CD14-positive monocyte (primary cell): Measurements from ENCODE around the gene TREML4. TPM values are rescaled to one million over a fixed set of nuclear protein-coding genes. Genes with fewer than 3 reads are reported as not detected.

Source experiments
- DNase-seq, 3 donors: peaks; one replicate each; pipeline ENCODE4 v3.0.0-alpha.2; 2011 to 2022
- H2AFZ ChIP-seq: 2 replicates; pipeline ENCODE4 v1.6.0; 2012; ENCODE audit warnings: mild to moderate bottlenecking, low read depth, low read length, inconsistent platforms; ENCODE audit not compliant: insufficient read depth, poor library complexity, severe bottlenecking
- H3K27ac ChIP-seq, 2 donors: 1 replicate in 1 of 2; 2 replicates in 1 of 2; pipeline ENCODE4 v1.5.1; 2012 to 2013; ENCODE audit warnings: low read length in 2 of 2, control low read depth in 1 of 2, inconsistent platforms in 1 of 2, low read depth in 1 of 2, mild to moderate bottlenecking in 1 of 2
- H3K27me3 ChIP-seq, 2 donors: one replicate each; pipeline versions ENCODE4 v1.6.0 to v1.6.1; 2011 to 2013; ENCODE audit warnings: low read length in 2 of 2; ENCODE audit not compliant: control insufficient read depth in 2 of 2, insufficient read depth in 2 of 2
- H3K36me3 ChIP-seq, 2 donors: replicated peaks in 1 of 2; 1 replicate in 1 of 2; 2 replicates in 1 of 2; pipeline versions ENCODE4 v1.5.1 to v1.6.1; 2012 to 2013; ENCODE audit warnings: low read length in 2 of 2, control low read depth in 1 of 2, inconsistent platforms in 1 of 2, mild to moderate bottlenecking in 1 of 2; ENCODE audit not compliant: insufficient read depth in 2 of 2, control insufficient read depth in 1 of 2
- H3K4me1 ChIP-seq, 2 donors: 1 replicate in 1 of 2; 2 replicates in 1 of 2; pipeline versions ENCODE4 v1.5.1 to v1.6.1; 2012 to 2013; ENCODE audit warnings: low read length in 2 of 2, control low read depth in 1 of 2, inconsistent platforms in 1 of 2, mild to moderate bottlenecking in 1 of 2, moderate library complexity in 1 of 2; ENCODE audit not compliant: insufficient read depth in 2 of 2, control insufficient read depth in 1 of 2
- H3K4me2 ChIP-seq: replicated peaks from 2 replicates; pipeline ENCODE3; 2012; ENCODE audit warnings: low read length, moderate library complexity, mild to moderate bottlenecking; ENCODE audit not compliant: poor library complexity, severe bottlenecking; ENCODE audit errors: extremely low read depth
- H3K4me3 ChIP-seq, 3 experiments: fragments of 200-600 bp in 1 of 3; sonication (generic) in 1 of 3; replicated peaks in 1 of 3; 1 replicate in 2 of 3; 2 replicates in 1 of 3; pipeline ENCODE4 v1.5.1; 2011 to 2013; ENCODE audit warnings: low read length in 3 of 3, mild to moderate bottlenecking in 3 of 3, control low read depth in 2 of 3, low read depth in 2 of 3, inconsistent platforms in 1 of 3, moderate library complexity in 1 of 3
- H3K79me2 ChIP-seq: 2 replicates; pipeline ENCODE4 v1.6.0; 2012; ENCODE audit warnings: mild to moderate bottlenecking, control low read depth, inconsistent platforms, low read length, moderate library complexity; ENCODE audit not compliant: insufficient read depth
- H3K9ac ChIP-seq: 2 replicates; pipeline ENCODE4 v1.6.0; 2017; ENCODE audit warnings: low read length, mild to moderate bottlenecking; ENCODE audit not compliant: insufficient read depth, poor library complexity, severe bottlenecking
- H3K9me3 ChIP-seq, 2 donors: replicated peaks in 1 of 2; 1 replicate in 1 of 2; 2 replicates in 1 of 2; pipeline versions ENCODE4 v1.5.1 to v1.6.1; 2012 to 2013; ENCODE audit warnings: low read length in 2 of 2, control low read depth in 1 of 2; ENCODE audit not compliant: control insufficient read depth in 1 of 2, insufficient read depth in 1 of 2
- H4K20me1 ChIP-seq: 2 replicates; pipeline ENCODE4 v1.6.0; 2012; ENCODE audit warnings: mild to moderate bottlenecking, low read length, control low read depth, moderate library complexity; ENCODE audit not compliant: insufficient read depth
- H3K27ac Mint-ChIP-seq, 7 donors: one replicate each; pipeline ENCODE4 v1.8.0; 2020; ENCODE audit warnings: mild to moderate bottlenecking in 7 of 7, mixed read lengths in 7 of 7, moderate library complexity in 6 of 7, inconsistent platforms in 2 of 7
- H3K27me3 Mint-ChIP-seq, 3 donors: one replicate each; pipeline ENCODE4 v1.8.0; 2021 to 2022; ENCODE audit warnings: low read depth in 3 of 3, mild to moderate bottlenecking in 3 of 3, mixed read lengths in 3 of 3, moderate library complexity in 3 of 3, inconsistent platforms in 1 of 3
- H3K36me3 Mint-ChIP-seq, 2 donors: one replicate each; pipeline ENCODE4 v1.8.0; 2020; ENCODE audit warnings: mixed read lengths in 2 of 2, inconsistent platforms in 1 of 2, mild to moderate bottlenecking in 1 of 2
- H3K4me1 Mint-ChIP-seq: one replicate; pipeline ENCODE4 v1.8.0; 2020; ENCODE audit warnings: mild to moderate bottlenecking, mixed read lengths
- H3K4me3 Mint-ChIP-seq, 2 donors: one replicate each; pipeline ENCODE4 v1.8.0; 2020; ENCODE audit warnings: mild to moderate bottlenecking in 2 of 2, mixed read lengths in 2 of 2, moderate library complexity in 1 of 2
- H3K9me3 Mint-ChIP-seq, 7 donors: one replicate each; pipeline ENCODE4 v1.8.0; 2020 to 2022; ENCODE audit warnings: mixed read lengths in 7 of 7, mild to moderate bottlenecking in 6 of 7, moderate library complexity in 6 of 7, inconsistent platforms in 2 of 7
- WGBS: methylation state at CpG from one replicate; pipeline ENCODE4 v1.1.5; 2013; ENCODE audit warnings: missing lambda C conversion rate; ENCODE audit not compliant: insufficient coverage; 5-methylcytosine and 5-hydroxymethylcytosine counted together
- intact Hi-C, 2 donors: fragments of 100-400 bp; cut with micrococcal nuclease; formaldehyde crosslinking; loops; one replicate each; pipeline versions ENCODE4 v1.15.0 to v1.15.1; 2023
- polyA plus RNA-seq, 3 donors: library from polyadenylated mRNA; depleted of rRNA in 1 of 3; unstranded in 2 of 3; stranded (reverse) in 1 of 3; fragments of 300-500 nt in 2 of 3; fragments of >200 nt in 1 of 3; fragmentation: Illumina TruSeq in 2 of 3; gene quantifications; 1 replicate in 2 of 3; 2 replicates in 1 of 3; pipeline ENCODE4 v1.2.3, GENCODE V29; 2012 to 2021
- TF ChIP-seq, protein P1 (sequence below): fragments of 200-600 bp; IDR thresholded peaks from one replicate; pipeline ENCODE4 v1.8.0; 2022; ENCODE audit warnings: antibody characterized with exemption, mild to moderate bottlenecking

TREML4 gene
- polyA plus RNA-seq, 3 donors: not detected

DNA sequence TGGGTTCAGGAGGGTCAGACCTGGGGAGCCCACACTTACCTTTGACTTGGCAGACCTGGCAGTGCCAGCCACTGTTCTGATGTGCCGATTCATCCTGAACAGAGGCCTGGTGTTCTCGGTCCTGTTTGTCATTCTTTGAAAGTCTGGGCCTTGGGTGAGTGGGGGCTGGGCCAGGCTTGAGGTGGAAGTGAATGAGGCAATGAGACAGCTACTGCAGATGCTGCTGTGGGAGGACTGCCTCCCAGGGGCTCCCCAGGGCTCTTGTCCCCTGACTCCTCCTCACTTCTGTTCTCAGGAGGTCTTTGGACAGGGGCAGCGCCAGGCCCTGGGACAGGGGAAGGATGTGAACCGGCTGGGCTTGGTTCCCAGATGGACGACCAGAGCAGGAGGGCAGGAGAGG is 5.6 kb upstream of the TREML4 start:
- TF ChIP-seq, protein P1, sequence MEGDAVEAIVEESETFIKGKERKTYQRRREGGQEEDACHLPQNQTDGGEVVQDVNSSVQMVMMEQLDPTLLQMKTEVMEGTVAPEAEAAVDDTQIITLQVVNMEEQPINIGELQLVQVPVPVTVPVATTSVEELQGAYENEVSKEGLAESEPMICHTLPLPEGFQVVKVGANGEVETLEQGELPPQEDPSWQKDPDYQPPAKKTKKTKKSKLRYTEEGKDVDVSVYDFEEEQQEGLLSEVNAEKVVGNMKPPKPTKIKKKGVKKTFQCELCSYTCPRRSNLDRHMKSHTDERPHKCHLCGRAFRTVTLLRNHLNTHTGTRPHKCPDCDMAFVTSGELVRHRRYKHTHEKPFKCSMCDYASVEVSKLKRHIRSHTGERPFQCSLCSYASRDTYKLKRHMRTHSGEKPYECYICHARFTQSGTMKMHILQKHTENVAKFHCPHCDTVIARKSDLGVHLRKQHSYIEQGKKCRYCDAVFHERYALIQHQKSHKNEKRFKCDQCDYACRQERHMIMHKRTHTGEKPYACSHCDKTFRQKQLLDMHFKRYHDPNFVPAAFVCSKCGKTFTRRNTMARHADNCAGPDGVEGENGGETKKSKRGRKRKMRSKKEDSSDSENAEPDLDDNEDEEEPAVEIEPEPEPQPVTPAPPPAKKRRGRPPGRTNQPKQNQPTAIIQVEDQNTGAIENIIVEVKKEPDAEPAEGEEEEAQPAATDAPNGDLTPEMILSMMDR: no peak
- Histone ChIP-seq H3K27me3 (no peaks in the 10 kb centered on the region), H3K4me1 (peaks cover 19 to 21% of the 10 kb centered on the region in 2 donors), H3K36me3 (no peaks in the 10 kb centered on the region), H3K79me2 (no peaks in the 10 kb centered on the region), H3K9ac (no peak overlapping the region), H2AFZ (peak overlapping the region; percentile 21), H3K9me3 (peaks cover 0 to 8% of the 10 kb centered on the region in 2 donors), H3K4me2 (no peak overlapping the region), H3K27ac (peak overlapping the region in 1 of 2 donors; percentile 6), H3K4me3 (no peak overlapping the region), H4K20me1 (no peaks in the 10 kb centered on the region)
- H3K27me3 Mint-ChIP-seq: peaks cover 0 to 7% (median 1%) of the 10 kb centered on the region in 3 donors
- H3K4me1 Mint-ChIP-seq: peaks cover 22% of the 10 kb centered on the region
- H3K9me3 Mint-ChIP-seq: peaks cover 0 to 9% (median 6%) of the 10 kb centered on the region in 7 donors
- peaks cover 3 to 5% of the 10 kb centered on the region in 2 donors for H3K36me3 Mint-ChIP-seq
- peak overlapping the region in 4 of 7 donors; percentile 30 to 81 (median 40) for H3K27ac Mint-ChIP-seq
- WGBS: 36% methylated on average over 5 of the region's 5 CpGs
- peak; percentile 30 to 47 (median 45) for DNase-seq
- H3K4me3 Mint-ChIP-seq: no peak overlapping the region
- intact Hi-C loops: no loop called here

DNA sequence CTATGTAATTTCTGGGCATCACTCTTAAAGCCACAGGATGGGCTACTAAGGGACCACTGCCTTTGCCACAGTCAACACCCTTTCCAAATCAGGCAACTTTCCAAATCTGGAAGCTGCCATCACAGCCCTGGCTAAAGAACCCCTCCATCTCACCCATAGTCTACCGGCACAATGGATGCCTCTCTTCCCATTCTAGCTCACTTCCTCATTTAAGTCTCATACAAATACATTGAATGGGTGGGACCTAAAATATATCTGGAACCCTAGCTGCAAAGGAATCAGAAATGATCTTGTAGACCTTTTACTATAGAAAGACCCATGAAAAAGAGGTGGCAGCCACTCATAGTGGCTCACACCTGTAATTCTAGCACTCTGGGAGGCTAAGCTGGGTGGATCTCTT is 3.3 kb upstream of the TREML4 start:
- Histone ChIP-seq H3K4me3 (no peak overlapping the region), H3K9me3 (peaks cover 0 to 8% of the 10 kb centered on the region in 2 donors), H3K27me3 (no peaks in the 10 kb centered on the region), H3K4me2 (no peak overlapping the region), H3K79me2 (no peaks in the 10 kb centered on the region), H4K20me1 (no peaks in the 10 kb centered on the region), H3K9ac (no peak overlapping the region), H2AFZ (no peak overlapping the region), H3K27ac (no peak overlapping the region), H3K36me3 (no peaks in the 10 kb centered on the region), H3K4me1 (peaks cover 34 to 44% of the 10 kb centered on the region in 2 donors)
- H3K27me3 Mint-ChIP-seq: peaks cover 0 to 5% (median 3%) of the 10 kb centered on the region in 3 donors
- no CpG with 5 or more reads among the region's 1 CpG for WGBS
- peaks cover 0 to 9% (median 3%) of the 10 kb centered on the region in 7 donors for H3K9me3 Mint-ChIP-seq
- H3K36me3 Mint-ChIP-seq: peaks cover 5 to 7% of the 10 kb centered on the region in 2 donors
- H3K27ac Mint-ChIP-seq: peak overlapping the region in 1 of 7 donors; percentile 58
- H3K4me3 Mint-ChIP-seq: no peak overlapping the region
- TF ChIP-seq, protein P1: no peak
- DNase-seq: peak in 1 of 3 donors; percentile 9
- peaks cover 36% of the 10 kb centered on the region for H3K4me1 Mint-ChIP-seq
- intact Hi-C loops: loop anchor here (5.0 kb wide), 3 partner anchors 37 to 93 kb away; no protein-coding TSS in a partner anchor
